GM19099 (cell line): ENCODE results near the gene CCDC149.

Experiments
- POLR2A ChIP-seq: IDR thresholded peaks from 3 replicates; pipeline ENCODE4 v1.6.1; 2011; ENCODE audit warnings: low read depth; ENCODE audit not compliant: insufficient read length; ENCODE audit errors: extremely low read depth

Gene CCDC149

DNA sequence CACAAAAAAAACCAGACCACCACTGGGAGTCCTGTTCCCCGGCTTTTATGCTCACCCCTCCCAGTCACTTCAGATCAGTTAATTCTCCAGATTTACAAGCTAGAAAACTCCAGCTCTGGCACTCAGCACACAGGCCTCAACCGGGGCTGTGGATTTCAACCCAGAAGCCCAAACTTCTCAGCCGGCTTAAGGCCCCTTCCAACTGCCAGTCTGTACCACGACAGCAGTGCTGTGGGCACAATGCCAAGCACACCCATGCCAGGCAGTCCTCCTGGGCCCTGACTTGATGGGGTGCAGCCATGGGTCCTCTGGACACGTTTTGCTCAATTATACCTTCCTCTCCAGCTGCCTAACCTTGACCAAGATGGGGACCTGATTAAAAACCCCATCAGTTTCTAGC is 105.2 kb downstream of the CCDC149 start:
- no peak for TF ChIP-seq POLR2A

DNA sequence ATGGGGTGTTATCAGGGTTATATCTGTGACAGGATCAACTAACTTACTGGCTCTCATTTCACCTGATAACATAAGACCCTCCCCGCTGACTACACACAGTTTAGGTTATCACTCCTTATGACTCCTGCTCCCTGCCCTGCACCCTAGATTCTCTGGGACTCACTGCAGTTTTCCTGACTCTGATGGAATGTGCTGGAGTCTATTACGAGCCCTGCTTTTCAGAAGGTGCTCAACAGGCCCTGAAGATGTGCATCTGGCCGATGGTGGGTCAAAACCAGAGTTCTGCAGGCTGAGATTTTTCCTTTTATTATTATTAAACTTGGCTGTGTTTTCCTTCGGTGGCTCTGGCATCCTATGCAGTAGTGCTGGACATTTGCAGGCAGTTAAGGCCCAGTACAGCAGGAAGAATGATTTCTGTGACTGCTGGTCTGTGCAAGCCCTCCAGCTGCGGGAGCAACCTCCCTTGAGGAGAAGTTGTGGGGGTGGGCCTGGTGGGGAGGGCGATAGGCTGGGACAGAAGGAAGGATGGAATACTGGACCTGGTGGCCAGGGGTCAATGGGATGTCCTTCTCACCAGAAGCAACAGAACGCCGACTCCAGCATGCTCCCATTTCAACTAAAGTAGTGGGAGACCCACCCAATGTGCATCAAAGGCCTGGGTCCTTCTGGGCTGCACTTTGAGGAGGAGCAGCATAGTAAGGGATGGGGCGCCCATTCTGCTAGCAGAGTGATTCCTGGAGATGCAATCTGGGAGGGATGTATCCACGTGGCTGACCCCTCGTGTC is 106.4 kb downstream of the CCDC149 start:
- no peak for TF ChIP-seq POLR2A

DNA sequence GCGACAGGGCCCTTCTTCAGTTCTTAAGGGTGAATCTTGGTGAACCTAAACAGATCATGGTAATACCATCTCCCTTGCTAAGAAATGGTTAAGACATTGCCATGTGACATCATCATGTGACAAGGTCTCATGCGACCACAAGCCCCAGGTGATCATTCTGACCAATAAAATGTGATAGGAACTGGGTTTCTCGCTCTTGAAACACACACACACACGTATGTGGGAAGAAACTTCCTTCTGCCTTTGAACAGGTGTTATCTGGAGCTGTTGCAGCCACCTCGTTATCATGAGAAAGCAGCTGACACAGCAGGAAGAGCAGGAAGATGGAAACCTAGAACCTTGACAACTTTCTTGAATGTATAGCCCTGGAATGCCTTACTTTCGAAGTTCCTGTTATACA is 107.3 kb downstream of the CCDC149 start:
- TF ChIP-seq POLR2A, result no peak

DNA sequence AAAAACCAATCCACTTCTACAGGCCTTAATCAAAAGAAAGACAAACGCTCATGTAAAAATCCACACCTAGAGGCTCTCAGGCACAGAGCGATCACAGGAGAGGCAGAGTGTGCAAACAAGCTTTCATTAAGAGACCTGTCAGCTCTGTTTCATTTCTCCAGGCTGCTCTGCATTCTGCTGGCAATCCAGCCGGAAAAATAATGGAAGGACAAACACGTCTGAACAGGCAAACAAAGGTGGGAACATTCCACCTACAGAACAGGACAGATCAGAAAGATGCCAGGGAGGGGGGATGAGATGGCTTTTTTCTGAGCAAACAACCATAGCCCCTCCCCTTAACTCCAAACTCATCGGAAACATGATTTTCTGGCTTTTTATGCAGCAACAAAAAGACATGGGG is 107.8 kb downstream of the CCDC149 start:
- TF ChIP-seq POLR2A, result no peak

DNA sequence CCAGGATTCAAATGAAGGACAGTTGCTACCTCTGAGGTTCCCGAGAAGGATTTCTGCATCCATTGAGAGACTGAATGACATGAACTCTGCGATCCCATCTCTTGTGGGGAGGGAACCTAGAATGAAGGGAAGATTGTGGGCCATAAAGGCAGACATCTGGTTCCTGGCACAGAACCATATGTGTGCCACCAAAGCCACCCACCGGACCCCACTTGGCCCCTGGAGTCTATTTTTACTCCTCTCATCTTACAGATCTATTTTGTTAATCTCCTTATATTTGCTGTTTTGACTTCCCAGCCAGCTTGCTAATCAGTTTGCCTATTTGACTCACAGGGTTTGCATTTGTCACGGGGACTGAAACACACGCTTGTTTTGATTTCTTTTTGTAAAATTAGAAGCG is 110.2 kb downstream of the CCDC149 start:
- TF ChIP-seq POLR2A, result no peak

DNA sequence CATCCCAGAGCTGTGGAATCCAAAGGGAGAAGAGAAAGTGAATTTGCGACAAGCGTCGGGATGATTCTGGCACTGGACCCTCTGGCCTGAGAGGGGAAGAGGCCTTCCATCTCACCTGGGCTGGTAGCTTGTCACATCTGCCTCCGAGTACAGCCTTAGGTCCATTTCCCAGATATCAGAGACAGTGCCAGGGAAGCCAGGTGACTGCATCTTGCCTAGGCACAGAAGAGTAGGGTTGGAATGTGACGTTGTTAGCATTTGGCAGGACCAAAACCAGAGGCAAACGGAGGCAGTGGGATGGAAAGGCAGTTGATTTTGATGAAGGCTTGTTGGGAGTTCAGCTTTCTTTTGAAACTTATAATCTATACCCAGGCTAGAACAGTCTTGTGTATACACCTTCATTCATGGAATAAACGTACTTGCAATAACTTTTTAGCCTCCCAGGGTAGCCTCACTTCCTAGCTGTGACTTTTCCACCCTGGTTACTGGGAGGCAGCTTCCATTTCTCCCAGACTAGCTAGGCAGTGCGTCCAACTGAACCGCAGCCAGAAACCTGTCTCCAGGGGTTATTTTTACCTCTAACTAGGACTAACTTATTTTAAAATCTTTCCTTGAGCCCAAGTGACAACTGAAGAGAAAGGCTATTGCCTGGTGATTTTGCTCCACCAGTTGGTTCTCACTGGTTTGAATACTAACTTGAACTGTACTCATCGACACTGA is 111.5 kb downstream of the CCDC149 start:
- TF ChIP-seq POLR2A, result no peak

DNA sequence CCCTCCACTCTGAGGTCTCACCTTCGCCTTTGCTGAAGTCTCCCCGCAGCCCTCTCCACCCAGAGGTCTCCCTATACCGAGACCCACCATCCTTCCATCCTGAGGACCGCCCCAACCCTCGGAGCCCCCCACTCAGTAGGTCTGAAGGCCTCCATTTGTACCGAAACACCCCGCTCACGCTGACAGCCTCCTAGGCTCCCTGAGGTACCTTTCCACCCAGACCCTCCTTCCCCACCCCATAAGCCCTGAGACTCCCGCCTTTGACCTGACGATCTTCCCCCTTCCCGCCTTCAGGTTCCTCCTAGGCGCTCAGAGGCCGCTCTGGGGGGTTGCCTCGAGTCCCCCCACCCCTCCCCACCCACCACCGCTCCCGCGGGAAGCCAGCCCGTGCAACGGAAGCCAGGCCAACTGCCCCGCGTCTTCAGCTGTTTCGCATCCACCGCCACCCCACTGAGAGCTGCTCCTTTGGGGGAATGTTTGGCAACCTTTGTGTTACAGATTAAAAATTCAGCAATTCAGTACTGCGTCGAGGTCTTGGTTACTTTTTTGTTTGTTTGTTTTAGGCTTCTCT is 112.4 kb downstream of the CCDC149 start:
- no peak for TF ChIP-seq POLR2A

DNA sequence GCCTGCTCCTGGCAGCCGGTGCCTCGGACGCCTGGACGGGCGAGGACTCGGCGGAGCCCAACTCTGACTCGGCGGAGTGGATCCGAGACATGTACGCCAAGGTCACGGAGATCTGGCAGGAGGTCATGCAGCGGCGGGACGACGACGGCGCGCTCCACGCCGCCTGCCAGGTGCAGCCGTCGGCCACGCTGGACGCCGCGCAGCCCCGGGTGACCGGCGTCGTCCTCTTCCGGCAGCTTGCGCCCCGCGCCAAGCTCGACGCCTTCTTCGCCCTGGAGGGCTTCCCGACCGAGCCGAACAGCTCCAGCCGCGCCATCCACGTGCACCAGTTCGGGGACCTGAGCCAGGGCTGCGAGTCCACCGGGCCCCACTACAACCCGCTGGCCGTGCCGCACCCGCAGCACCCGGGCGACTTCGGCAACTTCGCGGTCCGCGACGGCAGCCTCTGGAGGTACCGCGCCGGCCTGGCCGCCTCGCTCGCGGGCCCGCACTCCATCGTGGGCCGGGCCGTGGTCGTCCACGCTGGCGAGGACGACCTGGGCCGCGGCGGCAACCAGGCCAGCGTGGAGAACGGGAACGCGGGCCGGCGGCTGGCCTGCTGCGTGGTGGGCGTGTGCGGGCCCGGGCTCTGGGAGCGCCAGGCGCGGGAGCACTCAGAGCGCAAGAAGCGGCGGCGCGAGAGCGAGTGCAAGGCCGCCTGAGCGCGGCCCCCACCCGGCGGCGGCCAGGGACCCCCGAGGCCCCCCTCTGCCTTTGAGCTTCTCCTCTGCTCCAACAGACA is 113.1 kb downstream of the CCDC149 start:
- no peak for TF ChIP-seq POLR2A

DNA sequence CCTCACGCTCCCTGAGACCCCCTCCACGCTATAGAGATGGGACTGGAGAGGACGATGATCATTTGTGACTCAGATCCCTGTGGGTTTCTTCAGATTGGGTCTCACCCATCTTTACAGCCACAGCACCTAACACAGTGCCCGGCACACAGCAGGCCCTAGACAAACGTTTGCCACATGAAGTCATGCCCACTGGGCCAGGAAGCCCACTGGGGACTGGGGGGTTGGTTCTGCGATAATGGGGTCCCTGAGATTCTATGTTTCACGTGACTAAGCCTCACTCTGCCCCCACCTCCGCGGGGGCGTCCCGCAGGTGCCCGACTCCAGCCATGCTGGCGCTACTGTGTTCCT is 113.7 kb downstream of the CCDC149 start:
- no peak for TF ChIP-seq POLR2A

DNA sequence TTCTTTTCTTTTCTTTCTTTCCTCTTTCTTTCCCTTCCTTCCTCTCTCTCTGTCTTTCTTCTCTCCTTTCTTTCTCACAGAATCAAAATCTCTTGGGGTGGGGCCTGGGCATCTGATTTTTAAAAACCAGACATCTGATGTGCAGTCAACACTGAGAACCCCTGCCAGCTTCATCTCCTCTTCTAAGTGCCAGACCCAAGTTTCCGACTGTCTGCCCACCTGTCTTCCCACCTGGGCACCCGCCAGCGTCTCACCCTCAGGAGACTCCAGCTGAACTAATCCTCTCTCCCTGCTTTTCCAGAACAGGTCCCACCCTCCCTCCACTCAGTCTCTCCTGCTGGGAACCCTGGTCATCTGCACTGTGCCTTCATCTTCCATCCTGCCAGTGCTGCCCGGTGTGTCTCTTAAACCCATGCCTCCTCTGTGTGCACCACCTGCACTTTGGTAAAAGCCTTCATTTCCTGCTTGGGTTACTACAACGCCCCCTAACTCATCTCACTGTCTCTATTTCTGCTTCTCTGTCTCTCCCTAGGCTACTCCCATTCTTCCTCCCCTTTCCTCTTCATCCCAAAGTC is 114.7 kb downstream of the CCDC149 start:
- no peak for TF ChIP-seq POLR2A

DNA sequence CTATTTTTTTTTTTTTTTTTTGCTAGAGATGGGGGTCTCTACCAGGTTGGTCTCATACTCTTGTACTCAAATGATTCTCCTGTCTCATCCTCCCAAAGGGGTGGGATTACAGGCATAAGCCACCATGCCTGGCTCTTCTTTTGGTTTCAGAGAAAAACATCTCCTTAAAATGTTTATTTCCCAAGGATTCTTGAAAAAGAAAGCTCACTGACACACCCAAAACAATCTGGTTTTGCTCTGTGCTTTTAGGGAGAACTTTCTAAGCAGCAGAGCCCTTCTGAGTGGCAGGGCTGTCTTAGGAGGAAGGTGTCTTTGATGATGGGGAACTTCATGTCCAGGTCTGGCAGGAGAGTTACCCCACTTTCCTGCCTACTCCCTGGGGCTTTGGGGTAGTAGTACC is 116.2 kb downstream of the CCDC149 start:
- TF ChIP-seq POLR2A, result no peak

DNA sequence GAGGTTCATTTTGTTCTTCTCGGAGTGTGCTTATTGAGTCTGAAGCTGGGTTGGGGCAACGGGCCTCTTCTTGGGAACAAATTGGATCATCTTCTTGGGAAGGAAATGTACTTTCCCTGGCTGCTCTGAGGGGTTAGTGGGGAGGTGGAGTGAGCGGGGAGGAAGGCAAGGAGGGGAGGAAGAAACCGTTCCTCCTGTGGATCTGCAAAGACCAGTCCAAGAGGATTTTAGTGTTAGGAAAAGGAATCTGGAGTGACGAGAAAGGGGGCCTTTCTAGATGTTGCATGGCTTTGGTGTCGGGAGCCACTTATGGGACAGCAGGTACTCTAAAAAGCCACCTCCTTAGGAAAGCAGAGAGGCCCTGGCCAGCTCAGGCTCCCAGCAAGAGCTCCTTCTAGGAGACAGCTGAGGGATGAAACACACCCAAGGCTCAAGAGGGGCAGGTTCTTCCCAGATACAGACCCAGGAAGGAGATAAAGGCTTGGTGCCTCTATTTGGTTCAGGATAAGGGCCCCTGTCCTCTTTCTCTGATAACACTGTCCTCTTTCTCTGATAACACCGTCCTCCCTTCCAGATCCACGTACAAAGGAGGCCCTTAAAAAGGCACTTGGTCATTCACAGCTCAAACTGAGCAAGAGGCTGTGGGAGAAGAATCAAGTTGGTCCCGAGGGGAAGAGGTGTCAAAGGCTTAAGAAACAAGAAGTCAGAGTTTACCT is 117.0 kb downstream of the CCDC149 start:
- no peak for TF ChIP-seq POLR2A

DNA sequence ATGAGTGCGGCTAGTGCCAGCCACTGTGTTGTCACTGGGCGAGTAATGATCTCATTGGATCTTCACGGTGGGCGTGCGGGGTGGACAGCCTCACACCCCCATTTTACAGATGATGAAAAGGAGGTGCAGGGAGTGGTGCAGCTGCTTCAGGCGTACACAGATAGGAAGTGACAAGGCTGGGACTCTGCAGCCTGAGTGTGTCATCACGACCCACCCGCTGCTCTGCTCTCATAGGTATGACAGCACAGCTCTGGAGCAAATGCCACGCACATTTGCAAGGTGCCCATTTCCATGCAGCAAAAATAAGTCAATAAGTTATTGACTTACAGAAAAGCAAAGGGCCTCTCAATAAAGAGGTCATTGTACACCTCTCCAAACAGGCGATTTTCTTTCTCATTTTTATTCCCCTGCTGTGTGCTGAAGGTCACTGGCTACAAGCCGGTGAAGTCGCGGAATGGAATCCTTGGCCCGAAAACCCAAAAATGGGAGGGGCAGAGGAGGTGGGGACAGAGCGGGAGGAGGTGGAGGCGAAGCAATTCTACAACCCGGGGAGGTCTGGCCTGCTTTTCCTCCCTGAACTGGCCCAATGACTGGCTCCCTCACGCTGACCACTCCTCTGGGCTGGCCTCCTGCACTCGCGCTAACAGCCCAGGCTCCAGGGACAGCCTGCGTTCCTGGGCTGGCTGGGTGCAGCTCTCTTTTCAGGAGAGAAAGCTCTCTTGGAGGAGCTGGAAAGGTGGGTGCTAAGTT is 117.8 kb downstream of the CCDC149 start, which contains the start of gene SOD3:
TSS of gene SOD3 (plus strand) at position 658 of the 750 bp plus-strand sequence. CDS start 3,949 bp downstream, outside the sequence.
- no peak for TF ChIP-seq POLR2A

DNA sequence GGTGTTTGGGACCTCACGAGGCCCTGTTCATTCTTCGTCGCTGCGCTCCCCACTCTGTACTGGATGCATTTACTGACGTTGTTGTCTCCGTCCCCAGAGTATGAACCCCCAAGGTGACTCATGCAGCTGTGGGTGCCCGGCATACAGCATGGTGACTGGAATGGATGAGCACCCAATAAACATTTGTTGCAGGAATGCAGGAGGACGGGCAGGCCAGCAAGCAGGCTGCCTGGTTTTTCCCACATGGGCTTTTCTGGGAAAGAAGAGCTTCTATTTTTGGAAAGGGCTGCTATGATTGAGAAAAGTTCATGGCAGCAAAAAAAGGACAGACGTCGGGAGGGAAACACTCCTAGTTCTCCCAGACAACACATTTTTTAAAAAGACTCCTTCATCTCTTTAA is 118.4 kb downstream of the CCDC149 start:
- no peak for TF ChIP-seq POLR2A

DNA sequence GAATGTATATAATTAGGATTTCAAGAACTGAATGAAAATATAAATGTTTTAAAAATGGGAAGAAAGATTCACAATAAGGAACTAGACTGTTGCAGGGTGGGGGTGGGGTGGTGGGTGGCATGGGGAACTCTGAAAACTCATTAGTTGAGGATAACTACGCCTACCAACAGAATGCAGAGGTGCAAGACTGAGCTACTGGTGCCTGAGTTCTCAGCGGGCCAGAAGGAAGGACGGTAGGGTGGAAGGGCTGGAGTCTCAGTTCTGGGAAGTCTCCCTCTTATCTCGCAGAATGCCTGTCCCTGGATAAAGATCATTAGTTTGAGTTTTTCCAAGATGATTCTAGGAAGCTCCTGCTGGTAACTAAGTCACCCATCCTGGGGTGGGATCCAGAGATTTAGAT is 118.8 kb downstream of the CCDC149 start:
- no peak for TF ChIP-seq POLR2A
